Stimulated activated CD4-positive, alpha-beta T cell treated with anti-CD3 and anti-CD28 coated beads, Interleukin-4, amount 100 ng/mL, for 48 hours (primary cell): Measurements from ENCODE around the gene AMMECR1.
"Not testable (repeated sequence)": the region's sequence is repeated elsewhere in the genome, so short reads cannot be mapped to it uniquely, and the experiment has no call there.

ENCODE experiments used
- DNase-seq, 2 donors: peaks; one replicate each; pipeline ENCODE4 v3.0.0-alpha.2; 2020; ENCODE audit warnings: low read depth in 2 of 2

The AMMECR1 gene

GRCh38 chrX:110317820-110318663 lies at the start of gene AMMECR1:
AMMECR1 (minus strand) TSS chrX:110318085; CDS start chrX:110318071, 14 bp downstream.
- DNase-seq = peak; percentile 60 to 71

DNA sequence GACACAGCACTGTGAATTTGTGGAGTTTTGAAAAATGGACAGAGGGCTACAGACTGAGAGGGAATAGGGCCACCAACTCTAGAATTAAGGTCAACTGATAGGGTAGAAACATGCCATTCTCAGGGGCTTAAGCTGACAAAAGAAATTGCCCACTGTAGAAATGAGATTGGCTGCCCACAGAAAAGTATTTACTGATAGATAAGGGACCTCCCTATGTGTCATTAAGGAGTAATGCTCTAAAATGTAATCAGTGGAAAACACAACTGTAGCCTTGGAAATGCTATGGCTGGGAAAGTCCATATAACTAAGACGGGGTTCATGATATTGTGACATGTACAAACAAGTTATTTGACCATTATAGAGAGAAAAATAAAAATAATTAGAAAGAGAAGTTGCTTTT lies 45.4 kb upstream of the AMMECR1 start:
- no peak for DNase-seq

GRCh38 chrX:110359273-110359672 lies 41.4 kb upstream of the AMMECR1 start:
- no peak for DNase-seq

DNA sequence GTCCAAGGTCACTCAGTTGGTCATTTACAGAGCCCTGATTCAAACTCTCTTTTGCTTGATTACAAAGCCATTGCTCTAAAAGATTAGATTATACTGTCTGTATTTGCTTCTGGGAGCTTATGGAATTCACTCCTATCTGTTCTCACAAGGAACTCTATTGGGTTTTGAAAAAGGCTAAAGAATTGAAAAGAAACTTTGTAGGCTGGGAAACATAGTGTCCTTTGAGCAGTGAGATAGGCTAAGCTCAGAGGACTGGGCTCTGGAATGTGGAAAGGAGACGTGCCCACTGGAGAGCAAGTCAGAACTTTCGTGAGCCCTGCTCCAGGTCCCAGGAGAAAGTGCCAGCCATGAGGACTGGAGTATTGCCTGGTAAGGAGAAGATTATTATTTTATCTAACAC lies 40.7 kb upstream of the AMMECR1 start, which contains the start of gene RTL9:
TSS of gene RTL9 (plus strand) at position 301 of the 400 bp plus-strand sequence. CDS start 91,770 bp downstream, outside the sequence.
- no peak for DNase-seq

GRCh38 chrX:110346681-110347080 lies 28.8 kb upstream of the AMMECR1 start:
- DNase-seq = no peak

GRCh38 chrX:110341189-110342035 lies 23.5 kb upstream of the AMMECR1 start:
- no peak for DNase-seq

DNA sequence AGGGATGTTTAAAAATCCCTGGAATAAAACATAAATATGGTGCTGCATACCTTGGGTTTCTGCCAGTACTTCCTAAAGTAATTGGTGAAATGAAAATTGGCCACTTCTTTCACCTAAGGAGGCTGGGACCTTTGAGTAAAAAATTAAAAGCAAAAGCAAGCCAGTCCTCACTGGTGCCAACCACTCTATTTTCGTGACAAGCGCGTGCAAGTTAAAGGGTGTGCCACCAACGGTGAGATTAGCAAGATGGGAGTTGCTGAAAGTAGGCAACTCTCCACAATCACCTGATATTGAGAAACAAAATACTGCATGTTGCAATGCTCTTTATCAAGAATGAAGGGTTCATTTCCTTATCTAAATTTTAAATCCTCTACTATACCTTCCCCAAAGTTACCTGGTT lies 21.1 kb upstream of the AMMECR1 start:
- no peak for DNase-seq

GRCh38 chrX:110333458-110333857 lies 15.6 kb upstream of the AMMECR1 start:
- DNase-seq = not testable (repeated sequence)

DNA sequence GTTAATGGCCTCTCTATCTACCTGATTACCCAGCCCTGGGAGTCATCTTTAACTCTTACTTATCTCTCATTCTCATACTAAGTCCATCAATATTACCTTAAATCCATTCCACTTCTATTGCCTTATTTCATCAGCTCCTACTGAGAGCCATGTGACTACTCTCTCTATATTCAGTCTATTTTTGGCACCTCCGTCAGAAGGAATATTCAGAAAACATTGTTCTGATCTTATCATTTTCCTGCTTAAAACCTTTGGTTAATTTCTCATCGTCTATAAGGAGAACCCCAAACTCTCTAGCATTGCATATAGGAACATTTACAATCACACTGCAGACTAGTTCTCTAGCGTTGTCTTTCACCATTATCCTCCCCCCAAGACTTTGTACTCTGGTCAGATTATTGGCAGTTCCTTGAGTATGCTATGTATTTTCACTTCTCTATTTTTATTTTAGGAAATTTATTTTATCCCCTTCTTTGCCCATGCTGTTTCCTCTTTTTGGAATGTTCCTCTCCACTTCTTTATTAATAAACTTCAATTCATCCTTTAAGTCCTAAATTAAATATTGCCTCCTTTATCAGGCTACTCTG lies 13.7 kb upstream of the AMMECR1 start:
- no peak for DNase-seq

GRCh38 chrX:110328613-110329012 lies 10.7 kb upstream of the AMMECR1 start:
- DNase-seq = not testable (repeated sequence)

DNA sequence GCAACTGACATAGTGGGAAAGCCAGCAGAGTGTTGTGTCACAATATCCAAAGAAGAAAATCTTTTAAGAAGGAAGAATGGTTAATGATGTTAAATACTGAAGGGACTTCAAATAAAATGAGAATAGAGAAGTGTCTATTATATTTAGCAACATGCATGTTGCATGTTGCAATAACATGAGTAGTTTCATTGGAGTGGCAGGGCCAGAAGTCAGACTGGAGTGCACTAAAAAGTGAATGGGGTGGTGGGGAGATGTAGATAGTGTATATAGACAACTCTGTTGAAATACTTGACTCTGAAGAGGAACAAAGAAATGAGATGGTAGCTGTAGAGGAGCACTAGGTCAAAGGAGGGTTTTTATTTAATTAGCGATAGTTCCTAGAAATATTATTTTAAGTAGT lies 9.5 kb upstream of the AMMECR1 start:
- no peak for DNase-seq

DNA sequence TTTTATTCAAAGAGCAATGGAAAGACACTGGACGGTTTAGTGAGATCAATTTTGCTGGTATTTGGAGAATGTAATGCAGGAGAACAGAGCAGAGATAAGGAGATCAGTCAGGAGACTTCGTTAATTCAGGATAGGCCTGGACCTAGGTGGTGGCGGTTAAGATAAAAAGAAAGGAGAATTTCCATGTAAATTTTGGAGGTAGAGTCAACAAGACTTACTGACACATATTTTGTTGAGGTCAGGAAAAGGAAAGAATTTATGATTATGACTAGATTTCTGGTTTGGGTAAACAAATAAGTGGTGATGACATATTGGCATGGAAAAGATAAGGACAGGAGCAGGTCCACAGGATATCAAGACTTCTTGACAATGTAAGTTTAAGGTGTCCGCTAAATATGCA lies 8.8 kb upstream of the AMMECR1 start:
- DNase-seq = no peak

GRCh38 chrX:110322603-110323002 lies 4.7 kb upstream of the AMMECR1 start:
- no peak for DNase-seq

DNA sequence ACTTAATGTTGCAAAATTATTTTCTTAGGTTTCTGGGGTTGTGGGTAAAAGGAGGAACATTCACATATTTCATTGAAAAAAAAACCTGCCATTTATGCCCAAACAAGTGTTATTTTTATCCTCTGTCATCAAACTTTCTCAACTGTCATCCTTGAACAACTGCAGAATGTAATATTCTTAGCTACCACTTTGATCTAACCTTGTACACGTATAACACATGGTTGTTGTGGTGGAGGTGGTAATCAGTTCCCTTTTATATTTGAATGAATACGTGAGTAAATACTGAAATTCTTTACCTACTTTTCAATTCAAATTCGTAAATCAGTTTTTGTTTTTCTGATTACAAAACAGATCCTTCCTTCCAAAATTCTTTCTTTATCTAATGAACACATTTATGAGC lies 3.8 kb upstream of the AMMECR1 start:
- DNase-seq = no peak

DNA sequence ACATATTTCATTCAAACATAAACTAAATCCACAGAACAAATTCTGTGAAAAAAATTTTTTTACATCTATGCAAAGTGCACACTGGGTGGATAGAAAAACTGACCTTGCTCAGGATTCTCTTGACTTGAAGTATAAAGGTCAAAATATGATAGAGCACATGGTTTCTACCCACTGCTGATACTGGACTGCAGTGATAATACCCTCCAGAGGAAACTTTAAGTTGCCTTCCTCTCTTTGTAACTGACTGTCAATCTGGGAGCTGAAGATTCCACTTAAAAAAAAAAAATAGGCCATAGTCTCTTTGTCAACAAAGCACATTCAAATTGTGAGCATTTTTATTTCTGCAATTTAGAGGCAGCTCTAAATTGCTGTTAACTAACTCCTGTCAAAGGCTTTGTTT lies 3.2 kb upstream of the AMMECR1 start:
- no peak for DNase-seq

GRCh38 chrX:110320381-110320987 lies 2.6 kb upstream of the AMMECR1 start:
- no peak for DNase-seq

GRCh38 chrX:110318664-110318968 lies 731 bp upstream of the AMMECR1 start:
- no peak for DNase-seq

- DNase-seq = peak; percentile 3 to 17
Observed at GRCh38 chrX:110317061-110317819, 645 bp downstream of the AMMECR1 start.

- no peak for DNase-seq
Observed at GRCh38 chrX:110316351-110317060, 1.4 kb downstream of the AMMECR1 start.

- DNase-seq = no peak
Observed at GRCh38 chrX:110315551-110315950, 2.3 kb downstream of the AMMECR1 start.
